Loucy (cell line): Measurements from ENCODE around the gene DNAJB6.

Source experiments
- H2AFZ ChIP-seq: fragments of 200-600 bp; sonication (generic); 2 replicates; pipeline ENCODE4 v1.6.0; 2016; ENCODE audit warnings: antibody characterized with exemption, mild to moderate bottlenecking, low read length, moderate library complexity
- H3F3A ChIP-seq: fragments of 200-600 bp; 2 replicates; pipeline ENCODE4 v1.6.0; 2016; ENCODE audit warnings: antibody characterized with exemption, low read depth, mild to moderate bottlenecking
- H3K27me3 ChIP-seq: fragments of 200-600 bp; sonication (generic); 2 replicates; pipeline ENCODE4 v1.6.1; 2014; ENCODE audit warnings: low read length, mild to moderate bottlenecking; ENCODE audit not compliant: insufficient read depth, poor library complexity, severe bottlenecking
- H3K36me3 ChIP-seq: fragments of 200-600 bp; sonication (generic); 2 replicates; pipeline ENCODE4 v1.6.1; 2016; ENCODE audit warnings: low read length; ENCODE audit not compliant: insufficient read depth
- H3K4me1 ChIP-seq: fragments of 200-600 bp; sonication (generic); 2 replicates; pipeline ENCODE4 v1.5.1; 2014; ENCODE audit warnings: low read length, mild to moderate bottlenecking; ENCODE audit not compliant: insufficient read depth, poor library complexity, severe bottlenecking
- H3K4me2 ChIP-seq: fragments of 200-600 bp; sonication (generic); 2 replicates; pipeline ENCODE4 v1.6.0; 2014; ENCODE audit warnings: antibody characterized with exemption, low read length, low read depth, mild to moderate bottlenecking; ENCODE audit not compliant: poor library complexity, severe bottlenecking
- H3K4me3 ChIP-seq: fragments of 200-600 bp; sonication (generic); 2 replicates; pipeline ENCODE4 v1.5.1; 2014; ENCODE audit warnings: low read length, mild to moderate bottlenecking, mixed read lengths; ENCODE audit not compliant: poor library complexity, severe bottlenecking
- H3K79me2 ChIP-seq: fragments of 200-600 bp; sonication (generic); 2 replicates; pipeline ENCODE4 v1.6.1; 2014; ENCODE audit warnings: low read length; ENCODE audit not compliant: insufficient read depth
- H3K9ac ChIP-seq: fragments of 200-600 bp; sonication (generic); 2 replicates; pipeline ENCODE4 v1.6.0; 2014; ENCODE audit warnings: mild to moderate bottlenecking, low read depth, low read length, moderate library complexity; ENCODE audit not compliant: poor library complexity, severe bottlenecking
- H3K9me2 ChIP-seq: fragments of 200-600 bp; sonication (generic); replicated peaks from 2 replicates; pipeline ENCODE4 v1.6.1; 2016; ENCODE audit warnings: low read depth, low read length, mixed read lengths
- H3K9me3 ChIP-seq: fragments of 200-600 bp; sonication (generic); 2 replicates; pipeline ENCODE4 v1.6.1; 2014; ENCODE audit warnings: mild to moderate bottlenecking, antibody characterized with exemption, low read length, low read depth; ENCODE audit not compliant: insufficient read depth
- H4K20me1 ChIP-seq: fragments of 200-600 bp; sonication (generic); 2 replicates; pipeline ENCODE4 v1.6.0; 2014; ENCODE audit warnings: antibody characterized with exemption, low read length, mild to moderate bottlenecking; ENCODE audit not compliant: insufficient read depth, poor library complexity, severe bottlenecking
- EZH2phosphoT487 ChIP-seq: fragments of 200-600 bp; IDR thresholded peaks from 2 replicates; pipeline ENCODE4 v1.6.1; 2018; ENCODE audit warnings: antibody characterized with exemption, mild to moderate bottlenecking, moderate library complexity, borderline replicate concordance
- TF ChIP-seq, protein P1 (sequence below): fragments of 200-600 bp; sonication (generic); conservative IDR thresholded peaks from 2 replicates; pipeline ENCODE4 v1.5.1; 2014; ENCODE audit warnings: mild to moderate bottlenecking, antibody characterized with exemption, low read length

The DNAJB6 gene

DNA sequence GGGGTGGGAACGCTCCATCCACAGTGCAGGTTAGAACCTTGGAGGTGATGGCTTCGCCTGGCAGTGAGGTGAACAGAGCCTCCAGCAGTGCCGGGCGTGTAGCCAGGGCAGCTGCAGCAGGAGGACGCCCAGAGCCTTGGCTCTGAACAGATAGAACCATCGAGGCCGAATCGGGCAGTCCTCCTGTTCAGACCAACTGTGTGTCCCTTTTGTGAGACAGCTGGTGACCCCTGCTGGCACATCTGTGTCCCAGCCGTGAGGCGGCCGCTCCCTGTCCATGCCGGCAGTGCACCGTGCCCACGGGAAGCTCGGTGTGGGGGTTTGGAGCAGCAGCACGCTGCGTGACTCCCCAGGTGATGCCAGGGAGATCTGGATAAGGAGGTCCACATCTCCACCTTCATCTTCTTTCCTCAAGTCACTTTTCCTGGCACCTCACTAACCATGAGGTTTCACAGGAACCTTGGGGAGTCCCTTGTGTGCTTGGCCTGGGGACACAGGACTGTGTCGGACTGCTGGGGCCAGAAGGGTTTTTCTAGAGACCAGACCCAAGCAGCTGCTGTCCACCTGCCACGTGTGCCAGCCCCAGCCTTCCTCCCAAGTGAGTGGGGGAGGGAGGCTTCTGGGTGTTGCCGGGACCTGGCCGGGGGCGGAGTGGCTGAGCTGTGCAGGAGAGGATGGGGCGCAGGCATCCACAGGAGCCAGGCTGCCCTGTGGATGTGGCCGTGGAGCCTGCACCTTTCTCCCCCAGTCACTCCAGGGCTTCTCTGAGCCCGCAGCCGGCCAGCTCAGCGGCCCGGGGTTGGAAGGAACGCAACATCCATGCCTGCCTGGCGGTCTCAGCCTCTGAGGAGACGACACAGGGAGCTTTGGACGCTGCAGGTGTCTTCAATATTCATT lies 69.4 kb downstream of the DNAJB6 start:
- no peak overlapping the region for H3K4me3 ChIP-seq
- TF ChIP-seq, protein P1, sequence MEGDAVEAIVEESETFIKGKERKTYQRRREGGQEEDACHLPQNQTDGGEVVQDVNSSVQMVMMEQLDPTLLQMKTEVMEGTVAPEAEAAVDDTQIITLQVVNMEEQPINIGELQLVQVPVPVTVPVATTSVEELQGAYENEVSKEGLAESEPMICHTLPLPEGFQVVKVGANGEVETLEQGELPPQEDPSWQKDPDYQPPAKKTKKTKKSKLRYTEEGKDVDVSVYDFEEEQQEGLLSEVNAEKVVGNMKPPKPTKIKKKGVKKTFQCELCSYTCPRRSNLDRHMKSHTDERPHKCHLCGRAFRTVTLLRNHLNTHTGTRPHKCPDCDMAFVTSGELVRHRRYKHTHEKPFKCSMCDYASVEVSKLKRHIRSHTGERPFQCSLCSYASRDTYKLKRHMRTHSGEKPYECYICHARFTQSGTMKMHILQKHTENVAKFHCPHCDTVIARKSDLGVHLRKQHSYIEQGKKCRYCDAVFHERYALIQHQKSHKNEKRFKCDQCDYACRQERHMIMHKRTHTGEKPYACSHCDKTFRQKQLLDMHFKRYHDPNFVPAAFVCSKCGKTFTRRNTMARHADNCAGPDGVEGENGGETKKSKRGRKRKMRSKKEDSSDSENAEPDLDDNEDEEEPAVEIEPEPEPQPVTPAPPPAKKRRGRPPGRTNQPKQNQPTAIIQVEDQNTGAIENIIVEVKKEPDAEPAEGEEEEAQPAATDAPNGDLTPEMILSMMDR, result peak; percentile 38; the same call in 1 of the 2 replicates
- TF ChIP-seq EZH2phosphoT487, result no peak
- H3K27me3 ChIP-seq, result no peaks in the 10 kb centered on the region
- H3K9me2 ChIP-seq, result no peaks in the 10 kb centered on the region
- no peak overlapping the region for H3K4me2 ChIP-seq
- H4K20me1 ChIP-seq, result peaks cover 4% of the 10 kb centered on the region
- peaks cover 42% of the 10 kb centered on the region; the same call in 1 of the 2 replicates for H3K36me3 ChIP-seq
- H3K4me1 ChIP-seq, result no peaks in the 10 kb centered on the region
- H3K79me2 ChIP-seq, result peaks cover 24% of the 10 kb centered on the region; the same call in 1 of the 2 replicates
- no peaks in the 10 kb centered on the region for H3K9me3 ChIP-seq
- no peak overlapping the region for H2AFZ ChIP-seq
- H3K9ac ChIP-seq, result no peak overlapping the region
- no peaks in the 10 kb centered on the region for H3F3A ChIP-seq

DNA sequence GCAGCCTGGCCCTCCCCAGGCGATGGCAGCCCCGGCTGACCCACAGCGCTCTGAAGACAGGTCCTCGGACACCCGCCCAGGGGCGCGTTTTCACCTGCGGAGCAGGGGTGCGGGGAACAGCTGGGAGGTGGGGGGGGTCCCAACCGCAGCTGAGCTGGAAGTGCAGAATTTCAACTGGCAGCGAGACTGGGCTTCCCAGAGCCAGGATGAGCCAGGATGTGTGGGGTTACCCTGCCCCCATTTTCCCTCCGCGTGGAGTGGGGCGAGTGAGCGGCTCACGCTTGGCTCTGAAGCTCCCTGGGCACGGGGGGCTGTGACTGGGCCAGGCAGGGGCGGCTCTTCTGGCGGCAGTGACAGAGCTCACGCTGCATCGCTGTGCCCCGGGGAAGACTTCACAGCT lies 70.2 kb downstream of the DNAJB6 start:
- Histone ChIP-seq H2AFZ (no peak overlapping the region), H3K79me2 (peaks cover 24% of the 10 kb centered on the region; the same call in 1 of the 2 replicates), H3K4me3 (no peak overlapping the region), H3K27me3 (no peaks in the 10 kb centered on the region), H3K4me2 (no peak overlapping the region), H3K9me3 (no peaks in the 10 kb centered on the region), H4K20me1 (peaks cover 4% of the 10 kb centered on the region), H3F3A (no peaks in the 10 kb centered on the region), H3K4me1 (no peaks in the 10 kb centered on the region), H3K36me3 (peaks cover 36% of the 10 kb centered on the region; the same call in 1 of the 2 replicates), H3K9ac (no peak overlapping the region), H3K9me2 (no peaks in the 10 kb centered on the region)
- TF ChIP-seq EZH2phosphoT487, result no peak
- TF ChIP-seq, protein P1, result no peak

DNA sequence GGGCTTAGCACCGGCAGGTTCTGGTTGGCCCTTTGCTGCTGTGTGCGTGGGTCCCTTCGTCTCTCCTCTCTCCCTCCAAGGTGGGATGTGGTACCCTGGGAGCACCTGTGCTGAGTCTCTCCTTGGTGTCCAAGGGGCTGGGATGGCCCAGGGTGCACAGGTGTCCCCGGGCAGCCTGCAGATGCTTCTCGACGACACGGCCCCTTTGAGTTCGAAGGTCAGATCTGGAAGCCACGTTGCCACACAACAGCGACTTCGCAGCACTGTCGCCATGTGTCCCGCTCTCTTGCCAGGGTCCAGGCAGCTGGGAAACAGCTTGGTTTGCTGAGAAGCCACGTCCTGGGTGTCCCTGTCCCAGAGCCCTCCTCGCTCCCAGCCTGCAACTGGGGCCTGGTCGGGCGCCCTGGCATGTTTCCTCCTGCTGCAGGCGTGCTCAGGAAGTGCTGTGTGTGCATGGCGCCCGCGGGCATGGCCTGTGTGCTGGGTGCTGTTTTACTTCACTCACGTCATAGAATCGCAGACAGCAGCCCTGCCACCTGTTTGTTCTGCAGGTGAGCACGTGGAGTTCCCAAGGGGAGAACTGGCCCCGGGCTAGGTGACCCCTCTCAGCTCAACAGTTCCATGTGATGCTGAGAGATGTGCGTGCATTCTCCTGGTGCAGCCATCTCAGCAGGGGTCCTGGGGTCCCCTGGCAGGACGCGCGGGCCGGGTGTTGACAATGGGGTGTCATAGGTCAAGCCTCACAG lies 70.9 kb downstream of the DNAJB6 start:
- peaks cover 32% of the 10 kb centered on the region; the same call in 1 of the 2 replicates for H3K36me3 ChIP-seq

More for the DNA sequence above, 70.9 kb downstream of the DNAJB6 start:
- Histone ChIP-seq H3K79me2 (peaks cover 18% of the 10 kb centered on the region; the same call in 1 of the 2 replicates), H3K9me2 (no peaks in the 10 kb centered on the region), H3K4me2 (no peak overlapping the region), H3K9me3 (no peaks in the 10 kb centered on the region), H4K20me1 (peaks cover 4% of the 10 kb centered on the region), H3K4me3 (no peak overlapping the region), H3K9ac (no peak overlapping the region), H3K4me1 (no peaks in the 10 kb centered on the region), H3K27me3 (no peaks in the 10 kb centered on the region), H2AFZ (no peak overlapping the region), H3F3A (no peaks in the 10 kb centered on the region)
- TF ChIP-seq, protein P1, result no peak
- TF ChIP-seq EZH2phosphoT487, result no peak
